HG03064 (cell line): ENCODE measurements around the gene BBS9.
"Not testable (repeated sequence)": the region's sequence is repeated elsewhere in the genome, so short reads cannot be mapped to it uniquely, and the experiment has no call there.

Experiments
- ATAC-seq: cut with Tn5 transposase; IDR thresholded peaks from one replicate; pipeline ENCODE4 v1.9.1; 2021; ENCODE audit warnings: low read depth; ENCODE audit not compliant: unreplicated experiment

Gene BBS9

GRCh38 chr7:33192695-33193291 is 63.4 kb downstream of the BBS9 start:
- ATAC-seq: no peak

DNA sequence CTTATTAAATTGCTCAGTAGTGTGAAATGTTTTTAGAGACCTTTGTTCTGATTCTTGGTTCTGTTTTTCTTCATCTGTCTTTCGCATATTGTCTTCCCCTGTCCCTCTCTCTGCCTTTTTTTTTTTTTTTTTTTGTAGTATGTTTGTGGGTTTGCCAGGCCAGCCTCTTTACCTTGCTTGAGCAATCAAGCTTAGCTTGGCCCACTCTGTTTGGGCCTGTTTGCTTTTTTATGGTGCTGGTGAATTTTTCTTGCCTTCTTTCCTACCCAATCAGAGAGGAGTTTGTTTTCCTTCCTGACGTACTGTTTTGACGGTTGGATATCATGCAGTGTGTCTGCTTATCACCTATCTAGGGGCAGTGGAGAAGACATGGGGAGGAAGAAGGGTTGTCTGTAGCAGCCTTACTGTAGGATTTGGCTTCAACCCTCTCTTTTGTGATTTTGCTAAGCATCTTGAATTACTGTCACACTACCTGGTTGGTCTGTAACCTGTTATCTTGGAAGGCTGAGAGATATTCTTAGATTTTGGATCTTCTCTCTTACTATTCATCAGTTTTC is 64.0 kb downstream of the BBS9 start:
- no peak for ATAC-seq

- ATAC-seq: no peak
Measured at GRCh38 chr7:33195264-33195663, 65.9 kb downstream of the BBS9 start.

DNA sequence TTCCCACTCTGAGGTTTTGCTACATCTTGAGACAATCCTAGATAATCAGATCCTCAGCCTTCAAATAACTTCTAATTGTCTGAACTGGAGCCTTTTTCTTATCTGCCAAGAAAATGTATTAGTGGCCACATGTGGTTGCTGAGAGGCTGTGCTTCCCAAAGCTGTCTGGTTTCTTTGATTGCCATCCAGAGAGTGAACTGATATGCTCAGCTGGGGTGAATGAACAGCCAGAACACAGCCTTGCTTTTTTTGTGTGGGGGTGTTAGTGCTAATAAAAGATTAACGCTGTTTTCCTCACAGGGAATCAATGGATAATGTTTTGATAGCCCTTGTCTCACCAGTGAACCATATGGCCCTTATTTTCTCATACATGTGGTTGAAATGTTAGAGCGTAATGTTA is 66.9 kb downstream of the BBS9 start:
- ATAC-seq: no peak

DNA sequence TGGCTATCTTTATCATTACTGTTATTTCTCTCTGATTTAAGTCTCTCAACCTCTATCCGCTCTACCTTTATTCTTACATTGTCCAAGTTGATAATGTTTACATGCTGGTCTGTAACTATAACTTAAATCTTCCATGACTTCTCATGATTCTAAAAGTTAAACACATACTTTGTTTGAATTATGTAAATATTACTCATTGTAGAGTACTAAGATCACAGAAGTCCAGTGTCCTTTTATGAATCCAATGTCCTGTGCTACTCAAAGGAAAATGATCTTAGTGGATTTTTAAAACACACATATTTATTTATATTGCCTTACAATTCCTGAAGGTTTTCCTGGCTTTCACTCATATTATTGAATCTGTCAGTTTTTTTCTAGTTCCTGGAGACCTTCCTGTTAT is 70.9 kb downstream of the BBS9 start:
- ATAC-seq: no peak

- no peak for ATAC-seq
Measured at GRCh38 chr7:33201821-33202220, 72.5 kb downstream of the BBS9 start.

DNA sequence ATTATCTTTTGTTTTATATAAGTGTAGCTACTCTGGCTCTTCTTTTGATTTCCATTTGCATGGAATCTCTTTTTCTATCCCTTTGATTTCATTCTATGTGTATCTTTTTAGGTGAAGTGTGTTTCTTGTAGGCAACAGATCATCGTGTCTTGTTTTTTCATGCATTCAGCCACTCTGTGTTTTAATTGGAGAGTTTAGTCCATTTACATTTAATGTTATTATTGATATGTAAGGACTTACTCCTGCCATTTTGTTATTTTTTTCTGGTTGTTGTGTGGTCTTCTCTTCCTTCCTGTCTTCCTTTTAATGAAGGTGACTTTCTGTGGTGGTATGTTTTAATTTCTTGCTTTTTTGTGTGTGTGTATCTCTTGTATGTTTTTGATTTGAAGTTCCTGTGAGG is 81.6 kb downstream of the BBS9 start:
- no peak for ATAC-seq

DNA sequence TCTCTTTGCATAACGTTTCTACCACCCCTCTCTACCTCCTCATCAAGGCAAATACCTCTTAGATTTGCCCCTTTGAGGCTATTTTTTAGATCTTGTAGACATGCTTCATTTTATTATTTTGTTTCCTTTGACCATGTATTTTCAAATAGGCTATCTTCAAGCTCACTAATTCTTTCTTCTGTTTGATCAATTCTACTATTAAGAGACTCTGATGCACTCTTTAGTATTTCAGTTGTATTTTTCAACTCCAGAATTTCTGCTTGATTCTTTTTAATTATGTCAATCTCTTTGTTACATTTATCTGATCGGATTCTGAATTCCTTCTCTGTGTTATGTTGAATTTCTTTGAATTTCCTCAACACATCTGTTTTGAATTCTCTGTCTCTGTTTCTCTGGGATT is 82.8 kb downstream of the BBS9 start:
- no peak for ATAC-seq

DNA sequence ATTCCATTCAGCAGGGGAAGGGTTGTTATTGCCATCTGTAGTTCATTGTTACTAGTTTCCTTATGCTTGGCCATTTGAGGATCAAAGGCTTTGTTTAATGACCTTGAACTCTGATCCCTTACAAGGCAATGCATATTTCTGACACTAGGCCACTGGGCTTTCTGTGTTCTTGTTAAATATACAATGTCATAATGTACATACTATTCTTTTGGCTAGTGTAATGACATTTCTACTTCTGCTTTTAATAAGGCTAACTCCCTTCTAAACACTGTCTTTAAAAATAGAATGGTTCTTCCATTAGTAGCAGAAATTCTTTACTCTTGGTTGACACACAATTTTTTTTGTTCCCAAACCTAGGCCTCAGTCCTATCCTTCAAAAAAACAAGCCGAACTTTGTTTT is 86.6 kb downstream of the BBS9 start:
- ATAC-seq: no peak

DNA sequence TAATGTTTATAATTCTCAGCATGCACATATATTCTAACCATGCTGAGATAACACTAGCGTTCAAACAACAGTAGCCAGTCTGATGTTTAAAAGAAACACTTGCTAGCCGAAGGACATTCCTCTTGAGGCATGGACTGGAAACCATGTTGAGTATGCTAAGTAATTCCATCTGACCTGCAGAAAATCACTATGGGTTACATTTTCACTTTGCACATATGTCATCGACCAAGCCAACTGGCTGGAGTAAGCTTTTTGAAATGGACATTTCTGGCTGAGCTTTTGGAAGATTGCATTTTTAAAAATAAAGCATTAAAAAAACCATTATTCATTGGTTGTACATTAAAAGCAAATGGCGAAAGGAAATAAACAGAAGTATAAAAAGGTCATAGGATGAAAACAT is 88.2 kb downstream of the BBS9 start:
- ATAC-seq: no peak

GRCh38 chr7:33218841-33219535 is 89.6 kb downstream of the BBS9 start:
- ATAC-seq: not testable (repeated sequence)

DNA sequence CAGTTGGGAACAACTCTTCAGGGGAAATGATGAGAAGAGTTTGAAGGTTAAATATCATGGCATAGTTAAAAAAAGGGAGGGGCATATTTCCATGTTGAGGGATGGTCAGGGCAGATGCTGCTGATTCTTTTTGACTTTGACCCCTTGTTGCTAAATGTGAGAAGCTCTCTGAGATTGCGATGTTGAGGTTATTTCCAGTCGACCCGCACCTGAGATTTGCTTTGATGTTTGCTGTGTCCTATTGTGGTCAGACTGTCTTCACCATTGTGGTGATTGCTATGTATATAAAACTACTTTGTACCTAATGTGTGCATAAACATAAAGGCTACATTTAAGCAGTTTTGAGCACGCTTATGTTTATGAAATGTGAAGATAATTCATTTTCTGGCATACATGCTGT is 90.9 kb downstream of the BBS9 start:
- ATAC-seq: no peak

DNA sequence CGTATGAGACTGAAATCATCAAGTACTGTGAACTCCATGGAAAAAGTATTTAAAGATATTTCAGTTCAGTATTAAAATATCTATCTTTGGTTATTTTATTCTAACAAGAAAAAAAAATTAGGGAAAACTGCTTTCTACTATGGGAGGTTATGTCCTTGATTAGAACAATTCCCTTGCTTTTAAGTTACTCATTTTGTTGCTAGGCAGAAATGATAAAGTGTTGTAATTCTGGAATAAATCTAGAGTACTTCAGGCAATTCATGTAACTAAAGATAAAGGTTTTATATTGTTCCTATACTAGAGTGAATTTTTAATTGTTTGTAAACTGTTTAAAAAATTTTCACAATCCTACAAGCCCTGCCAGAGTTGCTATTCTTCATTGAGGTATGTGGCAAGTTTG is 92.0 kb downstream of the BBS9 start:
- ATAC-seq: no peak

GRCh38 chr7:33232632-33233145 is 103.3 kb downstream of the BBS9 start:
- no peak for ATAC-seq

- ATAC-seq: no peak
Measured at GRCh38 chr7:33233659-33234058, 104.3 kb downstream of the BBS9 start.

DNA sequence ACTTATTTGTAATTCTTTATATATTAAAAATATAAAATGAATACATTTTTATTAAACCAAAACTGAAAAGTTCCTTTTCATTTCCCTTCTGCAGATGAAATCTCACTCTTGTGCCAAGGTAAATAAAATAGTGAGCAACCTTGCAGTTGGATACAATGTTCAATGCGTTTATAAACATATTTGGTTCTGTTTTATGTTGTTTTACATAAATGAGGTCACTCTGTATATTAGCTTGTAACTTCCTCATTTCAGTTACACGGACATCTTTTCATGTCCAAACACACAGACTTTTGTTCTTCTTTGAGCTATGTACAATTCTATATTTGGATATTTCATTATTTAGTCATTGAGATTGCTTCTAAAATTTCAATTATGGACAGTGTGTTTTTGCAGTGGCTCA is 107.7 kb downstream of the BBS9 start:
- ATAC-seq: no peak

- no peak for ATAC-seq
Measured at GRCh38 chr7:33243319-33243881, 114.0 kb downstream of the BBS9 start.

DNA sequence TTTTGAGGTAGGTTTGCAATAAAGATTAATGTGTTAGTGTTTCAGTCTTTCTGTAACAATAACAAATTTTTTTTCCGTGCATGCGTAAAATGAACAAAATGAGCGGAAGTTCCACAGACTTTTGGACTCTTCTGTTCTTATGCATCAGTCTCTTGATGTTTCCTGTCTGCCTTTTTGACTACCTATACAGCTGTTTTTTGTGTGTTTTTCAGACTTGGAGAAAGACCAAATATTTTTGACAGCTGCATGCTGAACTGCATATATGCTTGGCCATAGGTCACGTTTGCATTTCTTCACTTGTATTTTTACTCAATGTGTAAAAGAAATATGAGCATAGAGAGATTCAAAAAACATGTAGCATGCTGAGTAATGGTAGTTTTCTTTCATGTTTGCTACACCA is 119.3 kb downstream of the BBS9 start:
- no peak for ATAC-seq

DNA sequence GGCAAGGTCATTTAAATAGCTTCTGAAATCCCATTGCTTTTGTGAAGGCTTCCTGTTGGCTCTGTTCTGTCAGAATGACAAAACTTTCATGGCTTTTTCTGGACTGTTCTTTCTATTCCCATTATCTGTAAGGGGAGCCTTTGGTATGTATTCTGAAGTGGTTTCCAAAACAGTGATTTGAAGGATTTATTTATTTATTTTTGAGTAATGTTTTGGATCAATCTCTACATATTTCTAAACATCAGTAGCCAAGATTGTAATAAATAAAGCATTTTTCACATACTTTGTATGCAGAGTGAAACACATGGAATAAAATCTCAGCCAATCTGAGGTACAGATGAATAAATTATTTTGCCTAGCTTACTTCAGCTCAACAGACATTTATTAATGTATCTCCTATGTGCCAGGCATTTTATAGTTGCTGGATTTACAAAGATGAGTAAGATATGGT is 121.1 kb downstream of the BBS9 start:
- ATAC-seq: no peak

GRCh38 chr7:33251301-33251700 is 121.9 kb downstream of the BBS9 start:
- no peak for ATAC-seq

- ATAC-seq: no peak
Measured at GRCh38 chr7:33258491-33258951, 129.2 kb downstream of the BBS9 start.

DNA sequence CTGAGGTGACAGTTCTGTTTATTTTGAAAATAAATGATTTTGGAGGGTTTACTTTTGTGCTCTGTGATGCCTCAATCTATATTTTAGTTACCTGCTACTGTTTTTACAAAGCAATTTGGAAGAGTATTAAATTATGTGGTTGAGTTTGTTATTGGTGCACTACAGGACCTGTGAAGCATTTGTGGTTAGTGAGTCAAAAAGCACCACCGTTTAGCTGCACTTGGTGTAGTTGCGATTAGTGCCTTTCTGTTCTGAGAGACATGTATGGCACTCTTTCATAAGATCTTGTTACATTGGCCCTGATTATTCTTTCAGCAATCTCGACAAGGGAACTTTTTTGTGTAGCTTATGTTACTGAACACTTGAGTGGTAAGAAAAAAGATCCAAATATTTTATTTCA is 132.2 kb downstream of the BBS9 start:
- ATAC-seq: no peak
